Spleen (tissue), 7 donors: ENCODE results near the gene ACER2.

ENCODE experiments used
- POLR2A ChIP-seq, 3 donors: fragments of 450-650 bp; IDR thresholded peaks; one replicate each; pipeline ENCODE4 v1.5.1; 2017; ENCODE audit warnings: antibody characterized with exemption in 3 of 3, mild to moderate bottlenecking in 1 of 3
- POLR2AphosphoS5 ChIP-seq, 3 donors: sonication (generic); formaldehyde crosslinking; IDR thresholded peaks; one replicate each; pipeline ENCODE4 v1.5.1; 2017; ENCODE audit warnings: antibody characterized with exemption in 3 of 3
- TF ChIP-seq, protein P1 (sequence below), 11 experiments: fragments of 200-600 bp in 7 of 11; fragments of 450-650 bp in 4 of 11; sonication (generic) in 4 of 11; IDR thresholded peaks in 8 of 11; conservative IDR thresholded peaks in 3 of 11; 1 replicate in 7 of 11; 2 replicates in 4 of 11; pipeline versions ENCODE4 v1.4.0 to v1.8.0; 2016 to 2021; ENCODE audit warnings: antibody characterized with exemption in 11 of 11, inconsistent platforms in 4 of 11, mild to moderate bottlenecking in 1 of 11
- donor health status: DM: no; HTN: no; CAD: no; lungs with moderate emphysema.
- donor health status: DM: no; HTN: no; CAD: no.
- donor health status: DM: no; HTN: no; CAD: no.

DNA sequence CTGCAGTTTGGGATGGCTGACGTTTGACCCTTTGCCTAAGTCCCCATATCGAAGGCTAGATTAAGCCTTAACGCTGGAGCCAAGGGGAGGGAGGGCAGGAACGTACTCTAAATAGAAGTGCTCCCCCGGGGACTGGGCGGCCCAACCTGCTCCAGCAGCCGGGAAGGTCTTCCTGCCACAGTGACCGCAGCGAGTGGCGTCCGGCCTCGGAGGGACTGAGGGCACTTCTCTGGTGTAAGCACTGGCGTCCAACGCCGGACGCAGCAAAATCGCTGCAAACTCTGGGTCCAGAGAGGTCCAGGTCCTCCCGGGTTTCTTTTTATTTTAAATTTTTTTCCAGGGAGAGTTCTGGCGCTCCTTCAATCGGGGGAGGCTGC, 505 bp upstream of the ACER2 start:
- TF ChIP-seq POLR2A (IDR thresholded peaks at IDR 0.05): no peak
- TF ChIP-seq, protein P1, sequence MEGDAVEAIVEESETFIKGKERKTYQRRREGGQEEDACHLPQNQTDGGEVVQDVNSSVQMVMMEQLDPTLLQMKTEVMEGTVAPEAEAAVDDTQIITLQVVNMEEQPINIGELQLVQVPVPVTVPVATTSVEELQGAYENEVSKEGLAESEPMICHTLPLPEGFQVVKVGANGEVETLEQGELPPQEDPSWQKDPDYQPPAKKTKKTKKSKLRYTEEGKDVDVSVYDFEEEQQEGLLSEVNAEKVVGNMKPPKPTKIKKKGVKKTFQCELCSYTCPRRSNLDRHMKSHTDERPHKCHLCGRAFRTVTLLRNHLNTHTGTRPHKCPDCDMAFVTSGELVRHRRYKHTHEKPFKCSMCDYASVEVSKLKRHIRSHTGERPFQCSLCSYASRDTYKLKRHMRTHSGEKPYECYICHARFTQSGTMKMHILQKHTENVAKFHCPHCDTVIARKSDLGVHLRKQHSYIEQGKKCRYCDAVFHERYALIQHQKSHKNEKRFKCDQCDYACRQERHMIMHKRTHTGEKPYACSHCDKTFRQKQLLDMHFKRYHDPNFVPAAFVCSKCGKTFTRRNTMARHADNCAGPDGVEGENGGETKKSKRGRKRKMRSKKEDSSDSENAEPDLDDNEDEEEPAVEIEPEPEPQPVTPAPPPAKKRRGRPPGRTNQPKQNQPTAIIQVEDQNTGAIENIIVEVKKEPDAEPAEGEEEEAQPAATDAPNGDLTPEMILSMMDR (IDR thresholded peaks at IDR 0.05 in 8 of 11, conservative IDR thresholded peaks at IDR 0.05 in 3 of 11): peak in 1 of 11 experiments; percentile 17
- no peak for TF ChIP-seq POLR2AphosphoS5 (IDR thresholded peaks at IDR 0.05)
